Measurements from ENCODE around the gene ASTN1.

ASTN1 gene

DNA sequence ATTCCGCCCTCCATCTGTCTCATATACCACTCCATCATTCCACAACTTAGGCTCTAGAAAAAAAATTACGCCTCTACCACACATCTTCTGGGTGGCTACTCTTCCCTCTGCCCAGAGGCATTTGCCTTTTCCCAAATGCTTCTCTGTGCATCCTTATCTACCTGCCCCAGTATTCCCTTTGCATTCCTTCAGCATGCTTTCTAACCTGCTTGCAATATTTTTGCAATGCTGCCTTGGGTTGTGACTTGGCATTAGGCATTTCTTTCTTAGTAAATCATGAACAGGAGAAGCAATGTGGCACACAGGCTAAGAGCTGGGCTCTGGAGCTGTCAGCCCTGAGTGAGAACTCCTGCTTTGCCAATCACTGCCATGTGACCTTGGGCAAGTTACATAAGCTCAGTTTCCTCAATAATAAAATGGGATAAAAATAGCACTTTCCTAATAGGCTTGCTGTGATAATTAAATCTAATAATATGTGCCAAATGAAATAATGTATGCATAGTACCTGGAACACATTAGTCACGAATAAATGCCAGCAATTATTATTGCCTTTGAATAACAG is 276.0 kb downstream of the ASTN1 start:
- H3K4me1 ChIP-seq (ENCODE audit: control insufficient read depth in 1 of 2, insufficient read depth in 2 of 2, low read length in 2 of 2) = no peaks in the 10 kb centered on the region
- H3K27ac ChIP-seq (ENCODE audit: low read depth, low read length) = no peak overlapping the region
- no peak overlapping the region for H3K4me3 ChIP-seq (ENCODE audit: low read depth in 1 of 2, low read length in 2 of 2)
- H3K27me3 ChIP-seq (ENCODE audit: control insufficient read depth in 1 of 2, insufficient read depth in 2 of 2, low read length in 2 of 2) = peaks cover 2 to 4% of the 10 kb centered on the region in 2 donors
- H3K36me3 ChIP-seq (ENCODE audit: control insufficient read depth in 1 of 2, insufficient read depth in 2 of 2, low read length in 2 of 2) = no peaks in the 10 kb centered on the region
- no peaks in the 10 kb centered on the region for H3K9me3 ChIP-seq (ENCODE audit: control insufficient read depth in 1 of 2, low read length in 2 of 2)
- no peak overlapping the region for H3K9ac ChIP-seq (ENCODE audit: low read depth in 1 of 2, low read length in 2 of 2)

DNA sequence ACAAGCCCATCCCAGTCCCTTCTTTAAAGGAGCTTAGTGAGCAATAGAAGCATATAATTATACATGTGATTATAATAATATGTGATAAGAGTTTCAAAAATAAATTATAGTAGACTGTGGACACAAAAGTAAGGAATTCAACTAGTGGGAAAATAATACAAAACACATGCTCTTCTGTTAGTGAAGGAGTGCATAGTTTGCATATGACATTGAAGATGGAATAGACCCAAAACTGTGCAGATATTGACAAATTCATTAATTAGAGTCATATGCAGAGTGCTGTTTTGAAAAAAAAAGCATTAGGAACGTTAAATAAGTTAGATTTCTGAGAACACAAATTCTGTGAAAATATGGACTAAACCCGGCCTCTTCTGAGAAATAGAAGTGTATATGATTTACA is 278.8 kb downstream of the ASTN1 start:
- Histone ChIP-seq H3K27ac (ENCODE audit: low read depth, low read length) (no peak overlapping the region), H3K36me3 (ENCODE audit: control insufficient read depth in 1 of 2, insufficient read depth in 2 of 2, low read length in 2 of 2) (no peaks in the 10 kb centered on the region), H3K9me3 (ENCODE audit: control insufficient read depth in 1 of 2, low read length in 2 of 2) (no peaks in the 10 kb centered on the region), H3K4me3 (ENCODE audit: low read depth in 1 of 2, low read length in 2 of 2) (no peak overlapping the region), H3K27me3 (ENCODE audit: control insufficient read depth in 1 of 2, insufficient read depth in 2 of 2, low read length in 2 of 2) (peaks cover 2 to 4% of the 10 kb centered on the region in 2 donors), H3K4me1 (ENCODE audit: control insufficient read depth in 1 of 2, insufficient read depth in 2 of 2, low read length in 2 of 2) (no peaks in the 10 kb centered on the region), H3K9ac (ENCODE audit: low read depth in 1 of 2, low read length in 2 of 2) (no peak overlapping the region)

- H3K36me3 ChIP-seq (ENCODE audit: control insufficient read depth in 1 of 2, insufficient read depth in 2 of 2, low read length in 2 of 2) = no peaks in the 10 kb centered on the region
- H3K9me3 ChIP-seq (ENCODE audit: control insufficient read depth in 1 of 2, low read length in 2 of 2) = no peaks in the 10 kb centered on the region
- peaks cover 2 to 4% of the 10 kb centered on the region in 2 donors for H3K27me3 ChIP-seq (ENCODE audit: control insufficient read depth in 1 of 2, insufficient read depth in 2 of 2, low read length in 2 of 2)
- no peak overlapping the region for H3K9ac ChIP-seq (ENCODE audit: low read depth in 1 of 2, low read length in 2 of 2)
- H3K4me1 ChIP-seq (ENCODE audit: control insufficient read depth in 1 of 2, insufficient read depth in 2 of 2, low read length in 2 of 2) = no peaks in the 10 kb centered on the region
- no peak overlapping the region for H3K4me3 ChIP-seq (ENCODE audit: low read depth in 1 of 2, low read length in 2 of 2)
- H3K27ac ChIP-seq (ENCODE audit: low read depth, low read length) = no peak overlapping the region
Observed at GRCh38 chr1:176885341-176885740, 279.2 kb downstream of the ASTN1 start.

DNA sequence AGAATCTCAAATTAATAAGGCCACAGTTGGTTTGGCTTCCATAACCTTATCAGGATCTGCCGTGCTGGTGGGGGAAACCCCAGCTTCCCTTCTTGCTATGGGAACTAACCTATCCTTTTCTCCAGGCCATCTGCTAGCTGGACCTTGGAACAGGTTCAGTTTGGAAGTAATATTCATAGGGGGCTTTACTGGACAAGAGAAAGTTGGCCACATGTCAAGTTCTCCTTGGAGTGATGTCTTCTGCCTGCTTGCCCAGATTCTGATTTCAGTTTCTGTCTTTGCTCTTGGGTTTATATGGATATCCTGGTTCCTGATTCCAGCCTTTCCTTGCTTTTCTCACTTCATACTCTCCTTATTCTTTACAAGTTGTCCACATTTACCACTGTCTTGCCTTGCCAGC is 279.6 kb downstream of the ASTN1 start:
- H3K9ac ChIP-seq (ENCODE audit: low read depth in 1 of 2, low read length in 2 of 2) = no peak overlapping the region
- H3K4me3 ChIP-seq (ENCODE audit: low read depth in 1 of 2, low read length in 2 of 2) = no peak overlapping the region
- H3K9me3 ChIP-seq (ENCODE audit: control insufficient read depth in 1 of 2, low read length in 2 of 2) = no peaks in the 10 kb centered on the region
- H3K27ac ChIP-seq (ENCODE audit: low read depth, low read length) = no peak overlapping the region
- H3K27me3 ChIP-seq (ENCODE audit: control insufficient read depth in 1 of 2, insufficient read depth in 2 of 2, low read length in 2 of 2) = peaks cover 2 to 4% of the 10 kb centered on the region in 2 donors
- no peaks in the 10 kb centered on the region for H3K4me1 ChIP-seq (ENCODE audit: control insufficient read depth in 1 of 2, insufficient read depth in 2 of 2, low read length in 2 of 2)
- H3K36me3 ChIP-seq (ENCODE audit: control insufficient read depth in 1 of 2, insufficient read depth in 2 of 2, low read length in 2 of 2) = no peaks in the 10 kb centered on the region

GRCh38 chr1:176884286-176884685 is 280.2 kb downstream of the ASTN1 start:
- H3K4me1 ChIP-seq (ENCODE audit: control insufficient read depth in 1 of 2, insufficient read depth in 2 of 2, low read length in 2 of 2) = no peaks in the 10 kb centered on the region
- H3K36me3 ChIP-seq (ENCODE audit: control insufficient read depth in 1 of 2, insufficient read depth in 2 of 2, low read length in 2 of 2) = no peaks in the 10 kb centered on the region
- no peaks in the 10 kb centered on the region for H3K9me3 ChIP-seq (ENCODE audit: control insufficient read depth in 1 of 2, low read length in 2 of 2)
- no peak overlapping the region for H3K4me3 ChIP-seq (ENCODE audit: low read depth in 1 of 2, low read length in 2 of 2)
- H3K27ac ChIP-seq (ENCODE audit: low read depth, low read length) = no peak overlapping the region
- peaks cover 2 to 4% of the 10 kb centered on the region in 2 donors for H3K27me3 ChIP-seq (ENCODE audit: control insufficient read depth in 1 of 2, insufficient read depth in 2 of 2, low read length in 2 of 2)
- H3K9ac ChIP-seq (ENCODE audit: low read depth in 1 of 2, low read length in 2 of 2) = no peak overlapping the region

- no peak overlapping the region for H3K27ac ChIP-seq (ENCODE audit: low read depth, low read length)
- no peaks in the 10 kb centered on the region for H3K4me1 ChIP-seq (ENCODE audit: control insufficient read depth in 1 of 2, insufficient read depth in 2 of 2, low read length in 2 of 2)
- no peaks in the 10 kb centered on the region for H3K9me3 ChIP-seq (ENCODE audit: control insufficient read depth in 1 of 2, low read length in 2 of 2)
- H3K36me3 ChIP-seq (ENCODE audit: control insufficient read depth in 1 of 2, insufficient read depth in 2 of 2, low read length in 2 of 2) = no peaks in the 10 kb centered on the region
- no peak overlapping the region for H3K9ac ChIP-seq (ENCODE audit: low read depth in 1 of 2, low read length in 2 of 2)
- H3K27me3 ChIP-seq (ENCODE audit: control insufficient read depth in 1 of 2, insufficient read depth in 2 of 2, low read length in 2 of 2) = no peaks in the 10 kb centered on the region
- H3K4me3 ChIP-seq (ENCODE audit: low read depth in 1 of 2, low read length in 2 of 2) = no peak overlapping the region
Observed at GRCh38 chr1:176880955-176881595, 283.4 kb downstream of the ASTN1 start.

DNA sequence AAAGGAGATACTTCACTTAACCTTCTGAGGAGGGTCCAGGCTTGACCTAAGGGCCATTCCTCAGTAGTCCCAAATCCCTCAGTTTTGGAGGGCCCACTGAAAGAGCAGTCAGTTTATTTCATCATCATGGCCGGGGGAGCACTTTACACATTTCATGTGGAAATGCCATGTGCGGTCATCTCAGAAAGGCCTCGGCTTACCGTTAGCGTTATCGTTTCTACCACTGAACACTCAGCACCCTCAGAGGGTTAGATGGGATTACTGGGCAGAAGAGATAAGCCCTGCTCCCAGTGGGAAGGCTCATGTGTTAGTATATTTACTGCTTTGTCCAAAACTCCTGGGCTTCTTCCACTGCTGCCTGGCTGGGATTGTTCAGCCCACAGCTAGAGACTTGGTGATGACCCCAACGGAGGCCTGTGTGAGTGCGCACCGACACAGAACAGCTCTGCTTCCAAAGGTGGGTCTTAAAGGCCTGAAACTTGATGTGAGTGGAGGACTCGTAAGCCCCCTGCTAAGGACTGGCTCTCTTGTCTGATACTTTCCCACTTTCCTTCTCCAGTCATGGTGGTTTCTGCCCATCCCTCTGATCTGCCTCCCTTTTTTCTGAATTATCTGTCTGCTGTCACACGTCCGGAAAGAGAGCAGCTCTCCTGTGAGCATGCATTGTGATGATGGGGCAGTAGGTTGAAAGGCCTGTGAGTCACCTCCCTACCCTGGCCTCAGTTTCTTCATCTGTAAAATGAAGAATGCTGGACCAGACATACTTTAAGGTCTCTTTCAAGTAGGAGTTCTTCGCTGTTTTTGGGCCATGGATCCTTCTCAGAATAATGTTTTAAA is 284.5 kb downstream of the ASTN1 start:
- no peaks in the 10 kb centered on the region for H3K9me3 ChIP-seq (ENCODE audit: control insufficient read depth in 1 of 2, low read length in 2 of 2)
- H3K27me3 ChIP-seq (ENCODE audit: control insufficient read depth in 1 of 2, insufficient read depth in 2 of 2, low read length in 2 of 2) = no peaks in the 10 kb centered on the region
- H3K4me1 ChIP-seq (ENCODE audit: control insufficient read depth in 1 of 2, insufficient read depth in 2 of 2, low read length in 2 of 2) = no peaks in the 10 kb centered on the region
- no peak overlapping the region for H3K27ac ChIP-seq (ENCODE audit: low read depth, low read length)
- no peak overlapping the region for H3K4me3 ChIP-seq (ENCODE audit: low read depth in 1 of 2, low read length in 2 of 2)
- no peaks in the 10 kb centered on the region for H3K36me3 ChIP-seq (ENCODE audit: control insufficient read depth in 1 of 2, insufficient read depth in 2 of 2, low read length in 2 of 2)
- H3K9ac ChIP-seq (ENCODE audit: low read depth in 1 of 2, low read length in 2 of 2) = no peak overlapping the region

DNA sequence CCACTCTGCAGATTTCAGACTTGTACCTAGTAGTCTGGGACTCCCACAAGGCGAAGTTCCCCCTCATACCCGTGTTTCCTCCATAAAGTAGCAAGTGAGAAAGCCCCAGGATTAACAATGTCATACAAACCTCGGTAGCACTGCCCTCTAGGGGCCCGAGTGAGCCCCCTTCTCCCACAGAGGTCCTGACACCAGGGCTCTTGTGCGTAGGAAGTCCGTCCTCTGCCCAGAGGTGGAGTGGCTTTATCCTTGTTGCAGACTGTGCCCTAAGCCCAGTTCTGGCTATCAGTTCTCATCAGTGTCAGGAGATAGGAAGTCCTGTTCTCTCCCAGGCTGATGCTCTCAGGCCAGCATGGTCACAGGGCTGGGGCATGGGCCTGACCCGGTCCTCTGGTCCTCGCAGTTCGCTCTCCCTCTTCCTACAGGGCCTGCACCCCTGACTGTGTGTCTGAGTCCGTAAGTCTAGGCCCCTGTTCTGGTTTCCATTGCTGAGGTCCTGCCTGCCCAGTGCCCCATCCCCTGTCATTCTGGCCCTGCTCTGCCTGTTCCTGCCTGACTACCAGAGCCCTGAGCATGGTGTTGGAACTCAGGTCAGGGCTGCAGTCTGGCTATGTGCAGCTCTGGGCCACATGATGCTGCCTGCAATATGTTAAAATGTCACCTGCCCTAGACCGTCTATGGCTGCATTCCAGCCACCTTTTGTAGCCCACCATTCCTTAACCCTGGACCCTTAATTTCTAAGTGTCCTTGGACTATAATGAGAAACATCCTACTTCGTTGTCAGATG is 285.6 kb downstream of the ASTN1 start:
- no peaks in the 10 kb centered on the region for H3K9me3 ChIP-seq (ENCODE audit: control insufficient read depth in 1 of 2, low read length in 2 of 2)
- H3K4me3 ChIP-seq (ENCODE audit: low read depth in 1 of 2, low read length in 2 of 2) = no peak overlapping the region
- no peaks in the 10 kb centered on the region for H3K4me1 ChIP-seq (ENCODE audit: control insufficient read depth in 1 of 2, insufficient read depth in 2 of 2, low read length in 2 of 2)
- H3K27ac ChIP-seq (ENCODE audit: low read depth, low read length) = no peak overlapping the region
- H3K36me3 ChIP-seq (ENCODE audit: control insufficient read depth in 1 of 2, insufficient read depth in 2 of 2, low read length in 2 of 2) = no peaks in the 10 kb centered on the region
- no peaks in the 10 kb centered on the region for H3K27me3 ChIP-seq (ENCODE audit: control insufficient read depth in 1 of 2, insufficient read depth in 2 of 2, low read length in 2 of 2)
- no peak overlapping the region for H3K9ac ChIP-seq (ENCODE audit: low read depth in 1 of 2, low read length in 2 of 2)

- H3K4me1 ChIP-seq (ENCODE audit: control insufficient read depth in 1 of 2, insufficient read depth in 2 of 2, low read length in 2 of 2) = no peaks in the 10 kb centered on the region
- H3K27ac ChIP-seq (ENCODE audit: low read depth, low read length) = no peak overlapping the region
- H3K9me3 ChIP-seq (ENCODE audit: control insufficient read depth in 1 of 2, low read length in 2 of 2) = no peaks in the 10 kb centered on the region
- no peak overlapping the region for H3K4me3 ChIP-seq (ENCODE audit: low read depth in 1 of 2, low read length in 2 of 2)
- no peak overlapping the region for H3K9ac ChIP-seq (ENCODE audit: low read depth in 1 of 2, low read length in 2 of 2)
- H3K27me3 ChIP-seq (ENCODE audit: control insufficient read depth in 1 of 2, insufficient read depth in 2 of 2, low read length in 2 of 2) = no peaks in the 10 kb centered on the region
- H3K36me3 ChIP-seq (ENCODE audit: control insufficient read depth in 1 of 2, insufficient read depth in 2 of 2, low read length in 2 of 2) = no peaks in the 10 kb centered on the region
Observed at GRCh38 chr1:176877557-176877956, 287.0 kb downstream of the ASTN1 start.
